Measurements from ENCODE around the gene ABCF2. TPM values are rescaled to one million over a fixed set of nuclear protein-coding genes. Genes with fewer than 3 reads are reported as not detected.

The ABCF2 gene
- total RNA-seq, 4 donors from 2014 or later, result 10.0 to 30.8 (median 27.8) TPM

DNA sequence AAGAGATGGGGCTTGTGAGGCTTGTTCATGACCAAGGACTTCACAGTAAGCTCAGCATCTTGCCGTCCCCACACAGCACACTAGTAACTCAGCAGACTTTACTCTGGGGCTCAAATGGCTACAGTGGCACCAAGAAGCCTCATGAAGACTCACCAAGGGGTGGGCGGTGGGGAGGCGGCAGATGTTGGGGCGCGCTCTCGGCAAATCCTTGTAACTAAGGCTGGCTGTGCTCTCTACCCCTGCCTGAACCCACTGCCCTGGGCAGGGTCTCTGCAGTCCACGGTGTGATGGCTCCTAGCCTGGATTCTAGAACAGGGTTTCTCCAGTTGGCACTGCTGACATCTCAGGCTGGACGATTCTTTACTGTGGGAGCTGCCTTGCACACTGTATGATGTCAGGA lies 33.9 kb upstream of the ABCF2 start:
- intact Hi-C loops (cut with DNase I; ENCODE audit: low total_unique reads) (no loop called here), in situ Hi-C loops (cut with MboI; ENCODE audit: low pct_ligation_motif_present in 1 of 4, low pct_unique_long_range_greater_than_20kb in 1 of 4, low sequenced_read_pairs in 3 of 4) (no loop called here)
- H3K27ac ChIP-seq, result no peak overlapping the region
- no peak overlapping the region for H3K4me3 ChIP-seq
- H3K4me1 ChIP-seq, result no peaks in the 10 kb centered on the region
- peaks cover 19% of the 10 kb centered on the region for H3K27me3 ChIP-seq
- 95% methylated on average over 4 of the region's 8 CpGs; no CpG with 5 or more reads in 1 of the 2 donors for WGBS, 2 donors (ENCODE audit: low coverage in 1 of 2)
- H3K36me3 ChIP-seq, result no peaks in the 10 kb centered on the region
- TF ChIP-seq, protein P1, sequence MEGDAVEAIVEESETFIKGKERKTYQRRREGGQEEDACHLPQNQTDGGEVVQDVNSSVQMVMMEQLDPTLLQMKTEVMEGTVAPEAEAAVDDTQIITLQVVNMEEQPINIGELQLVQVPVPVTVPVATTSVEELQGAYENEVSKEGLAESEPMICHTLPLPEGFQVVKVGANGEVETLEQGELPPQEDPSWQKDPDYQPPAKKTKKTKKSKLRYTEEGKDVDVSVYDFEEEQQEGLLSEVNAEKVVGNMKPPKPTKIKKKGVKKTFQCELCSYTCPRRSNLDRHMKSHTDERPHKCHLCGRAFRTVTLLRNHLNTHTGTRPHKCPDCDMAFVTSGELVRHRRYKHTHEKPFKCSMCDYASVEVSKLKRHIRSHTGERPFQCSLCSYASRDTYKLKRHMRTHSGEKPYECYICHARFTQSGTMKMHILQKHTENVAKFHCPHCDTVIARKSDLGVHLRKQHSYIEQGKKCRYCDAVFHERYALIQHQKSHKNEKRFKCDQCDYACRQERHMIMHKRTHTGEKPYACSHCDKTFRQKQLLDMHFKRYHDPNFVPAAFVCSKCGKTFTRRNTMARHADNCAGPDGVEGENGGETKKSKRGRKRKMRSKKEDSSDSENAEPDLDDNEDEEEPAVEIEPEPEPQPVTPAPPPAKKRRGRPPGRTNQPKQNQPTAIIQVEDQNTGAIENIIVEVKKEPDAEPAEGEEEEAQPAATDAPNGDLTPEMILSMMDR (IDR thresholded peaks at IDR 0.05), result no peak
- TF ChIP-seq EP300 (IDR thresholded peaks at IDR 0.05; ENCODE audit: low read depth), result no peak
- TF ChIP-seq POLR2A (IDR thresholded peaks at IDR 0.05), result no peak
- no peak for TF ChIP-seq POLR2AphosphoS5 (IDR thresholded peaks at IDR 0.05)
- no peak for DNase-seq
- no peaks in the 10 kb centered on the region for H3K9me3 ChIP-seq

DNA sequence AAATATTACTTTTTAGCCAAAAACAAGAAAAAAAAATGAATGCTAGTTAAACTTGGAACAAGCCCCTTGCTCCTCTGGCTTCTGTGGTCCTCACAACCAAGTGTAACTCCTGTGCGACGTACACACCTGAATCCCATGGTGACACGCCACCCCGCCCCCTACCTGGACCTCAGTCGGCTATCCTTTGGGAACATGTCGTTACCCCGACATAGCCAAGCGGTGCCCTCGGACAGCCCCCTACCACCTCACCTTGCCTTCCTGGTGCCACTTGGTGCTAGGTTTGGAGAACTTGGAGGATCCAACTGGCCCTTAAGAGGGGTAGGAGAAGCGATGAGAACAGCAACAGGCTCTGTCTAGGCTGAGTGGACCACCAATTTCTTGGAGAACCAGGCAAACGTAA lies 33.5 kb upstream of the ABCF2 start:
- WGBS, 2 donors (ENCODE audit: low coverage in 1 of 2), result 89 to 92% methylated on average over 5 to 11 of the region's 11 CpGs
- Histone ChIP-seq H3K4me3 (no peak overlapping the region), H3K4me1 (no peaks in the 10 kb centered on the region), H3K36me3 (no peaks in the 10 kb centered on the region), H3K9me3 (no peaks in the 10 kb centered on the region), H3K27ac (no peak overlapping the region), H3K27me3 (peaks cover 20% of the 10 kb centered on the region)
- TF ChIP-seq POLR2AphosphoS5 (IDR thresholded peaks at IDR 0.05), result no peak
- no peak for TF ChIP-seq EP300 (IDR thresholded peaks at IDR 0.05; ENCODE audit: low read depth)
- no peak for TF ChIP-seq POLR2A (IDR thresholded peaks at IDR 0.05)
- TF ChIP-seq, protein P1 (IDR thresholded peaks at IDR 0.05), result no peak
- in situ Hi-C loops (cut with MboI; ENCODE audit: low pct_ligation_motif_present in 1 of 4, low pct_unique_long_range_greater_than_20kb in 1 of 4, low sequenced_read_pairs in 3 of 4), result no loop called here
- no peak for DNase-seq
- intact Hi-C loops (cut with DNase I; ENCODE audit: low total_unique reads), result no loop called here

DNA sequence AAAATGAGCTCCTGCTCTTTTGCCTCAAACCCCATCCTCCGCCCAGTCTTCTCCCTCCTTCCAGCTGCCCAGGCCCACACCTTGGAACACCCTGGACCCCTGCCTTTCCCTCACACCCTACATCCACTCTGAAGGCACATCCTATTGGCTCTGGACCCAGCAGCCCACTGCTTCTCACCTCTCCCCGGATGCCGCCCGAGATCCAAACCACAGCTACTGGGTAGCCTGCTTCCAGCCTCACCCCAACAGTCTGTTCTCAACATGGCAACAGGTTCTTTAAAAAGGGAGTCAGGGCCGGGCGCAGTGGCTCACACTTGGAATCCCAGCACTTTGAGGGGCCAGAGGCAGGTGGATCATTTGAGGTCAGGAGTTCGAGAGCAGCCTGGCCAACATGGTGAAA lies 31.0 kb upstream of the ABCF2 start:
- H3K4me3 ChIP-seq, result no peak overlapping the region
- H3K9me3 ChIP-seq, result no peaks in the 10 kb centered on the region
- H3K27ac ChIP-seq, result no peak overlapping the region
- intact Hi-C loops (cut with DNase I; ENCODE audit: low total_unique reads), result no loop called here
- in situ Hi-C loops (cut with MboI; ENCODE audit: low pct_ligation_motif_present in 1 of 4, low pct_unique_long_range_greater_than_20kb in 1 of 4, low sequenced_read_pairs in 3 of 4), result no loop called here
- DNase-seq, result no peak
- H3K36me3 ChIP-seq, result no peaks in the 10 kb centered on the region
- peaks cover 42% of the 10 kb centered on the region for H3K27me3 ChIP-seq
- WGBS, 2 donors (ENCODE audit: low coverage in 1 of 2), result 81 to 100% methylated on average over 1 to 7 of the region's 7 CpGs
- no peak for TF ChIP-seq POLR2AphosphoS5 (IDR thresholded peaks at IDR 0.05)
- TF ChIP-seq EP300 (IDR thresholded peaks at IDR 0.05; ENCODE audit: low read depth), result no peak
- H3K4me1 ChIP-seq, result peaks cover 0 to 3% (median 2%) of the 10 kb centered on the region in 4 donors

DNA sequence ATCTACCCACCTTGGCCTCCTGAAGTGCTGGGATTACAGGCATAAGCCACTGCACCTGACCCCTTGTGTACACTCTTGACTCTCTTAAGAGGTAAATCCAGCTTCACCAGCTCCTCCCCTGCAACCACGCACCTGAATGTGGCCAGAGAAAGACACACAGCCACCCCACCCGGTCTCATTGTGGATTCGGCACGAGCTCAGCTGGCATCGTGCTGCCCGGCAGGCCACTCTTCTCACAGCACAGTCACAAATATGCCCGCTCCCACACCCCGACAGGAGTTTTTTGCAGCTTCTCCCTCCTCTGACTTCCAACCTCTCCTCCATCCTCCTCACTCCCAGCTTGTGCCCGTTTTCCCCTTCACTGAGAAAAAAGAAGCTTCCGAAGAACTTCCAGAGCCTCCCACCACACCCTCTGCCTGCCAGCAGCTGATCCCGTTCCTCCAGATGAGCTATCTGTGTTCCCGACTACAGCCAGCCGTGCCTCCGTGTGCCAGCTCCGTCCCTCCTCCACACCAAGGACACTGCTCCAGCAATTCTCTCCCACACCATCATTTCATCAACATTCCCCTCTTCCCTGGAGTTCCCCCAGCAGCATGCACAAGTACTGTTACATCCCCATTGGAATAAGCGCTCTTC lies 29.5 kb upstream of the ABCF2 start:
- TF ChIP-seq POLR2A (IDR thresholded peaks at IDR 0.05), result no peak
- no peak for TF ChIP-seq POLR2AphosphoS5 (IDR thresholded peaks at IDR 0.05)
- TF ChIP-seq EP300 (IDR thresholded peaks at IDR 0.05; ENCODE audit: low read depth), result no peak
- TF ChIP-seq, protein P1 (IDR thresholded peaks at IDR 0.05), result no peak
- in situ Hi-C loops (cut with MboI; ENCODE audit: low pct_ligation_motif_present in 1 of 4, low pct_unique_long_range_greater_than_20kb in 1 of 4, low sequenced_read_pairs in 3 of 4) (no loop called here), intact Hi-C loops (cut with DNase I; ENCODE audit: low total_unique reads) (no loop called here)
- 55 to 57% methylated on average over 11 to 16 of the region's 16 CpGs for WGBS, 2 donors (ENCODE audit: low coverage in 1 of 2)
- peaks cover under 1 to 15% (median 4%) of the 10 kb centered on the region in 4 donors for H3K4me1 ChIP-seq
- no peak for DNase-seq
- H3K9me3 ChIP-seq, result no peaks in the 10 kb centered on the region
- H3K4me3 ChIP-seq, result no peak overlapping the region
- H3K27ac ChIP-seq, result no peak overlapping the region
- H3K27me3 ChIP-seq, result peaks cover 55% of the 10 kb centered on the region
- H3K36me3 ChIP-seq, result no peaks in the 10 kb centered on the region

DNA sequence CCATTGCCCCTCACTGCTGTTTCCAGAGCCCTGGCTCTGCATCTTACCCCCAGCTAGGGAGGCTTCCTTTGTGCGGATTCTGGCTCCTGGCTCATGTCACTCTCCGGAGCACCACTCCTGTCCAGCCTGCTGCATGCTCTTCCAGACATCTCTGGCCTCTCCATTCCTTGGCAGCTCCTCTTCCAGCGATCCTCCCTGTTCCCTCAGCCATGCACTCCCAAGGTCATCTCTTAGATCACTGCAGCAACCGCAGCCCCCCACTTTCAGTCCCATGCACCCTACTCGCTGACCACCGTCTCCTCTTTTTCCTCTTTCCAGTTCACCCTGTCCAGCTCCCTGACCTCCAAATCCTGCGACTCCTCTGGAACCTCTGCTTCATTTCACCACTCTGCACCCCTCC lies 28.4 kb upstream of the ABCF2 start:
- intact Hi-C loops (cut with DNase I; ENCODE audit: low total_unique reads), result no loop called here
- Histone ChIP-seq H3K36me3 (no peaks in the 10 kb centered on the region), H3K4me1 (peaks cover 10 to 26% (median 12%) of the 10 kb centered on the region in 4 donors), H3K27me3 (peaks cover 61% of the 10 kb centered on the region), H3K4me3 (no peak overlapping the region), H3K27ac (no peak overlapping the region), H3K9me3 (no peaks in the 10 kb centered on the region)
- in situ Hi-C loops (cut with MboI; ENCODE audit: low pct_ligation_motif_present in 1 of 4, low pct_unique_long_range_greater_than_20kb in 1 of 4, low sequenced_read_pairs in 3 of 4), result no loop called here
- 69 to 79% methylated on average over 5 to 7 of the region's 7 CpGs for WGBS, 2 donors (ENCODE audit: low coverage in 1 of 2)
- TF ChIP-seq POLR2AphosphoS5 (IDR thresholded peaks at IDR 0.05) (no peak), EP300 (IDR thresholded peaks at IDR 0.05; ENCODE audit: low read depth) (no peak), POLR2A (IDR thresholded peaks at IDR 0.05) (no peak)
- TF ChIP-seq, protein P1 (IDR thresholded peaks at IDR 0.05), result no peak
- no peak for DNase-seq
